H4 (cell line): Measurements from ENCODE around the gene SIRPB1. TPM values are rescaled to one million over a fixed set of nuclear protein-coding genes. Genes with fewer than 3 reads are reported as not detected.
"Not testable (repeated sequence)": the region's sequence is repeated elsewhere in the genome, so short reads cannot be mapped to it uniquely, and the experiment has no call there.

Experiments
- DNase-seq: peaks from one replicate; pipeline ENCODE4 v3.0.0-alpha.2; 2015; ENCODE audit warnings: low spot score
- total RNA-seq: library from RNA; depleted of rRNA; stranded (reverse); fragments of >200 nt; shearing (Covaris generic); gene quantifications from 2 replicates; pipeline ENCODE4 v1.2.3, GENCODE V29; 2014; rRNA removed

SIRPB1 gene
- 0.31 and 1.6 TPM in 2 replicates for total RNA-seq

- peak; percentile 42 for DNase-seq
These were observed at the start of gene SIRPB1 for GRCh38 chr20:1619861-1620444. SIRPB1 (minus strand) TSS chr20:1620009; CDS start chr20:1619944, 65 bp downstream.

- DNase-seq, result no peak
These were observed 49.5 kb upstream of the SIRPB1 start for GRCh38 chr20:1669304-1669703.

- DNase-seq, result no peak
These were observed 47.8 kb upstream of the SIRPB1 start for GRCh38 chr20:1667502-1668085.

GRCh38 chr20:1666802-1667201 lies 47.0 kb upstream of the SIRPB1 start:
- no peak for DNase-seq

GRCh38 chr20:1665345-1665744 lies 45.5 kb upstream of the SIRPB1 start:
- no peak for DNase-seq

- DNase-seq, result no peak
These were observed 45.1 kb upstream of the SIRPB1 start for GRCh38 chr20:1664911-1665310.

GRCh38 chr20:1663917-1664316 lies 44.1 kb upstream of the SIRPB1 start:
- DNase-seq, result no peak

- DNase-seq, result no peak
These were observed 41.9 kb upstream of the SIRPB1 start for GRCh38 chr20:1661542-1662299.

- no peak for DNase-seq
These were observed 40.4 kb upstream of the SIRPB1 start for GRCh38 chr20:1660246-1660645.

- no peak for DNase-seq
These were observed 37.9 kb upstream of the SIRPB1 start, which contains the start of gene SIRPG for GRCh38 chr20:1657556-1658334. SIRPG (minus strand) TSS chr20:1657779; CDS start chr20:1657714, 65 bp downstream.

- no peak for DNase-seq
These were observed 37.0 kb upstream of the SIRPB1 start for GRCh38 chr20:1656844-1657243.

- no peak for DNase-seq
These were observed 35.2 kb upstream of the SIRPB1 start for GRCh38 chr20:1654996-1655395.

- no peak for DNase-seq
These were observed 33.2 kb upstream of the SIRPB1 start for GRCh38 chr20:1652960-1653359.

GRCh38 chr20:1652104-1652503 lies 32.3 kb upstream of the SIRPB1 start:
- no peak for DNase-seq

GRCh38 chr20:1651268-1652058 lies 31.7 kb upstream of the SIRPB1 start:
- DNase-seq, result no peak

GRCh38 chr20:1648101-1648500 lies 28.3 kb upstream of the SIRPB1 start:
- no peak for DNase-seq

GRCh38 chr20:1646975-1647431 lies 27.2 kb upstream of the SIRPB1 start:
- no peak for DNase-seq

GRCh38 chr20:1644101-1644962 lies 24.5 kb upstream of the SIRPB1 start:
- no peak for DNase-seq

- not testable (repeated sequence) for DNase-seq
These were observed 18.8 kb upstream of the SIRPB1 start for GRCh38 chr20:1638643-1639042.

- DNase-seq, result no peak
These were observed 17.9 kb upstream of the SIRPB1 start for GRCh38 chr20:1637755-1638154.
